Chondrocyte (in vitro differentiated cells): Measurements from ENCODE around the gene AKT1. TPM values are rescaled to one million over a fixed set of nuclear protein-coding genes. Genes with fewer than 3 reads are reported as not detected.

Experiments used
- DNase-seq: peaks from one replicate; pipeline ENCODE4 v3.0.0; 2021; ENCODE audit warnings: mixed read lengths, low spot score
- H3K27ac Mint-ChIP-seq: one replicate; pipeline ENCODE4 v1.8.0; 2021; ENCODE audit warnings: mild to moderate bottlenecking, moderate library complexity, mixed read lengths; ENCODE audit not compliant: unreplicated experiment
- H3K27me3 Mint-ChIP-seq: 2 replicates; pipeline ENCODE4 v1.8.0; 2021; ENCODE audit warnings: low read depth, mixed read lengths
- H3K36me3 Mint-ChIP-seq: 2 replicates; pipeline ENCODE4 v1.8.0; 2021; ENCODE audit warnings: low read depth, mixed read lengths
- H3K4me1 Mint-ChIP-seq: 2 replicates; pipeline ENCODE4 v1.8.0; 2021; ENCODE audit warnings: low read depth, mild to moderate bottlenecking, mixed read lengths
- H3K4me3 Mint-ChIP-seq: one replicate; pipeline ENCODE4 v1.8.0; 2021; ENCODE audit warnings: mild to moderate bottlenecking, moderate library complexity, mixed read lengths; ENCODE audit not compliant: unreplicated experiment
- H3K9me3 Mint-ChIP-seq: 2 replicates; pipeline ENCODE4 v1.8.0; 2021; ENCODE audit warnings: low read depth, mixed read lengths
- long read RNA-seq: library from polyadenylated mRNA; stranded (forward); transcript quantifications from one replicate; pipeline ENCODE4 v2.0.0, GENCODE V29; 2021
- total RNA-seq: library from RNA; stranded (reverse); gene quantifications from 3 replicates; pipeline ENCODE4 v1.2.1, GENCODE V29; 2021
- TF ChIP-seq, protein P1 (sequence below): fragments of 200-600 bp; sonication (generic); IDR thresholded peaks from 2 replicates; pipeline ENCODE4 v1.5.0; 2021; ENCODE audit warnings: antibody characterized with exemption, mild to moderate bottlenecking, moderate library complexity

Gene AKT1
- 143 to 158 TPM (median 156 TPM) in 3 replicates for total RNA-seq
- long read RNA-seq, transcript AKT1-201 (15 exons, 2,866 nt), result minor isoform, 9 of 1,171 reads
- long read RNA-seq, transcript AKT1-203 (14 exons, 2,710 nt), result major isoform, 959 of 1,171 reads
- long read RNA-seq, transcript AKT1-220 (15 exons, 2,742 nt), result minor isoform, 38 of 1,171 reads
- long read RNA-seq, partial matches to known transcripts, result 25 of 1,171 reads
- long read RNA-seq, other reads (novel, unspliced or antisense), result 130 of 1,171 reads

DNA sequence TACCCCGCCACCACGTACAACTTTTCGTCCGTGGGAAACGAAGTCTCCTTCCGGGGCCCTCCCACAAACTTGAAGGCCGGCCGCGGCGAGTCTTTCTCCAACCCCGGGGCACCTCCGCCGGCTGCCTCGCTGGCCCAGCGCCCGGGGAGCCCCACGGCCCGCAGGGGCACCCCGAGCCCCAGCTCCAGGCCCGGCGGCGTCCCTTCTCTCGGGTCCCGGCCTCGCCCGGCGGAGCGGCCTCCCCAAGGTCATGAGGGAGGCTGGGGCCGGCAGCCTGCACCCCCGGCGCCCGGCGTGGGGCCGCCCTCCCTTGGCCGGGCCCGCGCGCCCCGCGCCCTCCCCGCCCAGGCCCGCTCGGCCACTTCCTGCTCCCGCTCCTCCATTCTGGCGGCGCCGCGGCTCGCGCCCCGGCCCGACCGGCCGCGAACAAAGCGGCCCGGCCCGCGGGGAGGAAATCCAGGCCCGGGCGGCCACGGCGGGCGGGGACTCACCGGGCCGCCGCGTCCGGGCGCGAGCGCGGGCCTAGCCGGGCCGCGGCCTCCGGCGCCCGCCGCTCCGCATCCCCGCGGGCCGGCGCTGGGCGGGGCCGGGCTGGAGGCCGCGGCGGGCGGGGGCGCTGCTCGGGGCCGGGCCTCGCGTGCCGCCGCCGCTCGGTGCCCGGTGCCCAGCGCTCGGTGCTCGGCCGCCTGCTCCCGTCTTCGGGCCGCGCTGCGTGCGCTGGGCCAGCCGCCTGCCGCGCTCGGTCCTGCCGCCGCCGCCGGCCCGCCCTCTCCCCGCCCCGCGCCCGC, at the start of gene AKT1:
Gene AKT1, minus strand, starts transcription at position 756 of the 788 bp plus-strand sequence. CDS start 3,105 bp downstream, outside the sequence.
- H3K27me3 Mint-ChIP-seq, result no peaks in the 10 kb centered on the region
- peak within 1 kb of the TSS; percentile 80 for H3K27ac Mint-ChIP-seq
- no peaks in the 10 kb centered on the region for H3K9me3 Mint-ChIP-seq
- peak within 1 kb of the TSS; percentile 91 for H3K4me3 Mint-ChIP-seq
- no peaks in the 10 kb centered on the region for H3K36me3 Mint-ChIP-seq
- DNase-seq, result no peak
- TF ChIP-seq, protein P1, sequence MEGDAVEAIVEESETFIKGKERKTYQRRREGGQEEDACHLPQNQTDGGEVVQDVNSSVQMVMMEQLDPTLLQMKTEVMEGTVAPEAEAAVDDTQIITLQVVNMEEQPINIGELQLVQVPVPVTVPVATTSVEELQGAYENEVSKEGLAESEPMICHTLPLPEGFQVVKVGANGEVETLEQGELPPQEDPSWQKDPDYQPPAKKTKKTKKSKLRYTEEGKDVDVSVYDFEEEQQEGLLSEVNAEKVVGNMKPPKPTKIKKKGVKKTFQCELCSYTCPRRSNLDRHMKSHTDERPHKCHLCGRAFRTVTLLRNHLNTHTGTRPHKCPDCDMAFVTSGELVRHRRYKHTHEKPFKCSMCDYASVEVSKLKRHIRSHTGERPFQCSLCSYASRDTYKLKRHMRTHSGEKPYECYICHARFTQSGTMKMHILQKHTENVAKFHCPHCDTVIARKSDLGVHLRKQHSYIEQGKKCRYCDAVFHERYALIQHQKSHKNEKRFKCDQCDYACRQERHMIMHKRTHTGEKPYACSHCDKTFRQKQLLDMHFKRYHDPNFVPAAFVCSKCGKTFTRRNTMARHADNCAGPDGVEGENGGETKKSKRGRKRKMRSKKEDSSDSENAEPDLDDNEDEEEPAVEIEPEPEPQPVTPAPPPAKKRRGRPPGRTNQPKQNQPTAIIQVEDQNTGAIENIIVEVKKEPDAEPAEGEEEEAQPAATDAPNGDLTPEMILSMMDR, result no peak
- H3K4me1 Mint-ChIP-seq, result peaks cover 43% of the 10 kb centered on the region

- H3K9me3 Mint-ChIP-seq, result no peaks in the 10 kb centered on the region
- H3K27me3 Mint-ChIP-seq, result peaks cover 35% of the 10 kb centered on the region
- DNase-seq, result no peak
- H3K36me3 Mint-ChIP-seq, result peaks cover 1% of the 10 kb centered on the region
- H3K4me3 Mint-ChIP-seq, result no peak overlapping the region
- TF ChIP-seq, protein P1, result no peak
- H3K27ac Mint-ChIP-seq, result no peak overlapping the region
- peaks cover 12% of the 10 kb centered on the region for H3K4me1 Mint-ChIP-seq
These were observed 49.6 kb upstream of the AKT1 start for GRCh38 chr14:104845033-104845666.

GRCh38 chr14:104844306-104845032, 48.9 kb upstream of the AKT1 start:
- H3K27ac Mint-ChIP-seq, result no peak overlapping the region
- H3K4me3 Mint-ChIP-seq, result peak overlapping the region; percentile 74
- DNase-seq, result no peak
- H3K36me3 Mint-ChIP-seq, result peaks cover 1% of the 10 kb centered on the region
- peaks cover 12% of the 10 kb centered on the region for H3K4me1 Mint-ChIP-seq
- no peaks in the 10 kb centered on the region for H3K9me3 Mint-ChIP-seq
- TF ChIP-seq, protein P1, result no peak
- peaks cover 35% of the 10 kb centered on the region for H3K27me3 Mint-ChIP-seq

DNA sequence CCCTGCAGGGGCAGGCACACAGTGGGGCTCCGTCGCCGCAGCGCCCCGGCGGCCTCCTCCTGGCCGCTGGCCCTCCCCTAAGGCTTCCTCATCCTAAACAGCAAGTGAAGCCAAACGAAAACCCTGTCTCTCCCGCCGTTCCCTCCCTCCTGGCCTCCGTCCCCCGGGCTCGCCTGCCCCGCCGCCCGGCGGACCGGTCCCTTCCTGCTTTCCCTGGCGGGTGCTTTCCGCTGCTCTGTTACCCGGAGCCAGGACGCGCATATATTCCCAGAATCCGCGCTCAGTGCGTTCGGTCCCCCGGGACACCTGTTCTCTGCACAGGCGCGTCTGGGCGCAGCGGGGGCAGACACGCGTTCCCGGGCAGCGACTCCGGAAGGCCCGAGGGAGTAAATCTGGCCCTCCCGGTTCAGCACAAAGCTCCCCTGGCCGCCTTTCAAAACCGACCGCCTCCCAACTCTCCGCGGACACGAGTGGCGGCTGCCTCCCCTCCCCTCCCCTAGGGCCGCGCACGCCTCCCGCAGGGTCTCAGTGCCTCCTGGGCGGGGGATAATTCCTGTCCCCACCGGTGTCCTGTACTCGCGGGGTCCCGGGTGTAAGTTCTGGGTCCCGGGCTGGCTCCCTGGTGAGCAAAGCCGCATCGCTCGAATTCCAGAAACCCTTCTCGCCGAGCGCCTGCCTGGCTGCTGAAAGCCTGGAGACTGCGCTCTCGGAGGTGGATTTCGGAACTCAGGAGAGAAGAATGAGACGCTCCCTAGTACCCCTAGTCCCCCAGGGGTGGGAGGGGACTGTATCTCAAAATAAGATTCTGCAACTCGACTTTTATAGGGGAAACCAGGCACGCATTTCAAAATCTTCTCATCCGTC, 48.1 kb upstream of the AKT1 start:
- Mint-ChIP-seq H3K4me1 (peaks cover 12% of the 10 kb centered on the region), H3K9me3 (no peaks in the 10 kb centered on the region), H3K27me3 (peaks cover 41% of the 10 kb centered on the region), H3K36me3 (peaks cover 1% of the 10 kb centered on the region), H3K27ac (no peak overlapping the region), H3K4me3 (peak overlapping the region; percentile 74)
- DNase-seq, result no peak
- TF ChIP-seq, protein P1, result no peak
